Skeletal muscle satellite cell (primary cell): ENCODE data around the gene ATMIN.

Experiments
- H3K27me3 ChIP-seq: 2 replicates; pipeline ENCODE4 v1.7.0; 2013; ENCODE audit warnings: low read length; ENCODE audit not compliant: control insufficient read depth, insufficient read depth
- H3K36me3 ChIP-seq: 2 replicates; pipeline ENCODE4 v1.7.0; 2013; ENCODE audit warnings: mild to moderate bottlenecking, control low read depth, low read length; ENCODE audit not compliant: insufficient read depth
- H3K4me1 ChIP-seq: 2 replicates; pipeline ENCODE4 v1.7.0; 2013; ENCODE audit warnings: low read length; ENCODE audit not compliant: control insufficient read depth, insufficient read depth
- H3K4me2 ChIP-seq: 2 replicates; pipeline ENCODE4 v1.7.0; 2013; ENCODE audit warnings: mild to moderate bottlenecking, low read length
- H3K4me3 ChIP-seq: 2 replicates; pipeline ENCODE4 v1.7.0; 2013; ENCODE audit warnings: low read length
- H3K9ac ChIP-seq: 2 replicates; pipeline ENCODE4 v1.7.0; 2013; ENCODE audit warnings: mild to moderate bottlenecking, low read depth, low read length, moderate library complexity
- H3K9me3 ChIP-seq: replicated peaks from 2 replicates; pipeline ENCODE4 v1.7.0; 2013; ENCODE audit warnings: mild to moderate bottlenecking, control low read depth, low read length

Gene ATMIN

GRCh38 chr16:81006211-81006812, 29.3 kb upstream of the ATMIN start:
- Histone ChIP-seq H3K36me3 (no peaks in the 10 kb centered on the region), H3K9ac (peak overlapping the region; percentile 91), H3K4me2 (peak overlapping the region; percentile 86), H3K27me3 (no peaks in the 10 kb centered on the region), H3K4me3 (peak overlapping the region; percentile 85), H3K9me3 (no peaks in the 10 kb centered on the region), H3K4me1 (peaks cover 25% of the 10 kb centered on the region)

- Histone ChIP-seq H3K9ac (peak within 1 kb of the TSS; percentile 91), H3K27me3 (no peaks in the 10 kb centered on the region), H3K4me1 (peaks cover 25% of the 10 kb centered on the region), H3K4me2 (peak within 1 kb of the TSS; percentile 86), H3K4me3 (peak within 1 kb of the TSS; percentile 85), H3K36me3 (peaks cover 3% of the 10 kb centered on the region), H3K9me3 (no peaks in the 10 kb centered on the region)
Measured at GRCh38 chr16:81006813-81007695, 28.6 kb upstream of the ATMIN start, which contains the start of the genes CENPN and CMC2. Gene CENPN, plus strand, starts transcription at chr16:81007214. Its CDS starts 4,726 bp downstream, at chr16:81011940. Gene CMC2, minus strand, starts transcription at chr16:81006885. Its CDS starts 9,491 bp downstream, at chr16:80997394.

- Histone ChIP-seq H3K4me2 (peak overlapping the region; percentile 86), H3K9ac (peak overlapping the region; percentile 91), H3K4me3 (peak overlapping the region; percentile 85), H3K36me3 (peaks cover 12% of the 10 kb centered on the region), H3K27me3 (no peaks in the 10 kb centered on the region), H3K9me3 (no peaks in the 10 kb centered on the region), H3K4me1 (peaks cover 23% of the 10 kb centered on the region)
Measured at GRCh38 chr16:81008505-81008789, 27.2 kb upstream of the ATMIN start.

GRCh38 chr16:81012974-81013373, 22.7 kb upstream of the ATMIN start:
- no peaks in the 10 kb centered on the region for H3K9me3 ChIP-seq
- H3K9ac ChIP-seq, result no peak overlapping the region
- H3K36me3 ChIP-seq, result peaks cover 35% of the 10 kb centered on the region
- H3K4me2 ChIP-seq, result no peak overlapping the region
- H3K4me1 ChIP-seq, result peaks cover 6% of the 10 kb centered on the region
- no peak overlapping the region for H3K4me3 ChIP-seq
- H3K27me3 ChIP-seq, result no peaks in the 10 kb centered on the region

- H3K4me3 ChIP-seq, result no peak overlapping the region
- H3K27me3 ChIP-seq, result no peaks in the 10 kb centered on the region
- no peak overlapping the region for H3K9ac ChIP-seq
- peaks cover 48% of the 10 kb centered on the region for H3K36me3 ChIP-seq
- H3K4me2 ChIP-seq, result no peak overlapping the region
- no peaks in the 10 kb centered on the region for H3K9me3 ChIP-seq
- H3K4me1 ChIP-seq, result no peaks in the 10 kb centered on the region
Measured at GRCh38 chr16:81014672-81015071, 21.0 kb upstream of the ATMIN start.

- Histone ChIP-seq H3K4me3 (no peak overlapping the region), H3K9me3 (no peaks in the 10 kb centered on the region), H3K27me3 (no peaks in the 10 kb centered on the region), H3K4me2 (no peak overlapping the region), H3K36me3 (peaks cover 61% of the 10 kb centered on the region), H3K4me1 (no peaks in the 10 kb centered on the region), H3K9ac (no peak overlapping the region)
Measured at GRCh38 chr16:81018496-81018895, 17.1 kb upstream of the ATMIN start.

- Histone ChIP-seq H3K4me1 (no peaks in the 10 kb centered on the region), H3K4me3 (no peak overlapping the region), H3K9ac (no peak overlapping the region), H3K9me3 (no peaks in the 10 kb centered on the region), H3K4me2 (no peak overlapping the region), H3K36me3 (peaks cover 36% of the 10 kb centered on the region), H3K27me3 (no peaks in the 10 kb centered on the region)
Measured at GRCh38 chr16:81026429-81026828, 9.2 kb upstream of the ATMIN start.

GRCh38 chr16:81029930-81030604, 5.6 kb upstream of the ATMIN start:
- Histone ChIP-seq H3K4me2 (no peak overlapping the region), H3K4me1 (no peaks in the 10 kb centered on the region), H3K9me3 (no peaks in the 10 kb centered on the region), H3K36me3 (peaks cover 20% of the 10 kb centered on the region), H3K4me3 (no peak overlapping the region), H3K9ac (no peak overlapping the region), H3K27me3 (no peaks in the 10 kb centered on the region)

- no peaks in the 10 kb centered on the region for H3K27me3 ChIP-seq
- H3K9ac ChIP-seq, result peak overlapping the region; percentile 89
- peak overlapping the region; percentile 95 for H3K4me3 ChIP-seq
- H3K9me3 ChIP-seq, result no peaks in the 10 kb centered on the region
- H3K4me1 ChIP-seq, result peaks cover 9% of the 10 kb centered on the region
- peak overlapping the region; percentile 96 for H3K4me2 ChIP-seq
- H3K36me3 ChIP-seq, result peaks cover 3% of the 10 kb centered on the region
Measured at GRCh38 chr16:81035975-81036750, 521 bp downstream of the ATMIN start.

- no peaks in the 10 kb centered on the region for H3K27me3 ChIP-seq
- peak overlapping the region; percentile 96 for H3K4me2 ChIP-seq
- no peaks in the 10 kb centered on the region for H3K9me3 ChIP-seq
- H3K36me3 ChIP-seq, result peaks cover 6% of the 10 kb centered on the region
- H3K4me1 ChIP-seq, result peaks cover 9% of the 10 kb centered on the region
- H3K4me3 ChIP-seq, result peak overlapping the region; percentile 95
- peak overlapping the region; percentile 89 for H3K9ac ChIP-seq
Measured at GRCh38 chr16:81036751-81037350, 1.2 kb downstream of the ATMIN start.
